GM23248 (cell line): Measurements from ENCODE around the gene SYT1.

ENCODE experiments used
- EZH2 ChIP-seq: fragments of 200-600 bp; sonication (generic); IDR thresholded peaks from 2 replicates; pipeline ENCODE4 v1.6.1; 2018; ENCODE audit warnings: antibody characterized with exemption, mild to moderate bottlenecking; ENCODE audit not compliant: insufficient read depth, poor library complexity, severe bottlenecking
- EZH2phosphoT487 ChIP-seq: fragments of 200-600 bp; sonication (generic); IDR thresholded peaks from 2 replicates; pipeline ENCODE4 v1.6.1; 2018; ENCODE audit warnings: antibody characterized with exemption, moderate library complexity, mild to moderate bottlenecking, low read depth; ENCODE audit not compliant: insufficient read depth

DNA sequence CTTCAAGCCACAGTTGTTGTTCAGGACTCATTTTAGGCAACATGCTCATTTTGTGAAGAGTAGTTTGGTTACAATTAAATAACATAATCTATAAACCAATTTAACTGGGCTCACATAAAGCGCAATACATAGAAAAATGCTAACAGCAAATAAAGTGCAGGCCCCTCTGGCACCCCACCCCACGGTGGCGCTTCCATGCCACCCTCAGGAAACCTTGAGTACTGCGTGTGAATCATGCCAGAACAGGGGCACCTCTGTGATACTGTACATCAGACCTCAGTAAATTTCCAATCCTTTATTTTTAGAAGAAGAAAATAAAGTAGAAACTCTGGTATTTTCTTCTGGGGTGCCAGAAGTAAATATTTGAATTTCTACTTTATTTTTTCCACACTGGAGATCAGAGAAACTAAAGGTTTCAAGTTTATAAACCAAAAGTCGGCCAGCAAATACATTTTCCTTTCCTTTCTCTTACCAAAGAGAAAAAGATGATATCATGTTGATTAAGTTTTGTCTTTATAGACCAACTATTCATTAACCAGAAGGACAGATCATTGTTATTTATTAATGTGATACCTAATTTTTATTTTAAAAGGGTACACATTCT, 509.4 kb downstream of the SYT1 start:
- TF ChIP-seq EZH2, result no peak
- no peak for TF ChIP-seq EZH2phosphoT487
